ENCODE measurements around the gene EHBP1L1.

Gene EHBP1L1

DNA sequence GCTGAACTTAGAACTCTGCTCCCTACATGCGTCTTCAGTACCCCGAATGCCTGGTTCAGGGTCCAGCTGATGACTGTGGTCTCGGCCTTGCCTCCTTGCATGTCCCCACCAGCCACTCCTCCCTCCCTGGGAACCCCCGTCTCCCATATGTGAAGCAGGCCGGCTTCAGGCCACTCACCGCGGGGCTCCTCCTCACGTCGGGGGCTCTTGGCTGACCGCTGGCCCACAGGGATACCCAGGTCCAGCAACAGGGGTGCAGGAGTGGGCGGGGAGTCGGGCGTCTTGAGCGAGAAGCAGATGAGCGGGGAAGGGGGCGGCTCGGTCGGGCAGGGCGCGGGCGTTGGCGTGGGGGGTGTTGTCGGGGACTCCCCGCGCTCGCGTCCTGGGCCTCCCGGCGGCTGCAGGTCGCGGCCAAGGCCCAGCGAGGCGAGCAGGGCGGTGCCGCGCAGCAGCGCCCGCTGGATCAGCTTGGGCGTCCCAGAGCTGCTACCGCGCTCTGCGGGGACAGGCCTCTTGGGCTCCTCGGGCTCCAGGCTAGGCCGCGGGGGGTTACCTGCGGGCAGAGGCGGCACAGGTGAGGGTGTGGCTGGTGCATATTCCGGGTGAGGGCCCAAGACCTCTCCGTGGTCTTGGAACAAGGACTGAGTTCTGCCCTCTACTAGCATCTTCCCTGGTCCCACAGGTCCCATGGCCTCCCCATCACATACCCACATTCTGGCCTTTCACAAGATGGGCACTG, 23.5 kb downstream of the EHBP1L1 start:
- DNase-seq = no peak

DNA sequence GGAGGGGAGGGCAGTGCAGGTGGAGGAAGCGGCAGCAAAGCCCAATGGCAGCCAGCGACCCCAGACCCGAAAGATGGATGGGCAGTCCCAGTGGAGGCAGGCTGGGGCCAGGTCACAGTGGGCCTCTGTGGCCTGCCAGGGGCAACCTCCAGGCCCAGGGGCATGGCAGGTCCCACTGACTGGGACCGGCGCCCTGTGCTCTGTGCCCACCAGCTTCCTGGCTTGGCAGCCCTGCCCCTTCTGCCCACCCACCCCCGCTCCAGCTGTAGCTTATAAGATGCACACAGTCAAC, 24.0 kb downstream of the EHBP1L1 start:
- DNase-seq = no peak

DNA sequence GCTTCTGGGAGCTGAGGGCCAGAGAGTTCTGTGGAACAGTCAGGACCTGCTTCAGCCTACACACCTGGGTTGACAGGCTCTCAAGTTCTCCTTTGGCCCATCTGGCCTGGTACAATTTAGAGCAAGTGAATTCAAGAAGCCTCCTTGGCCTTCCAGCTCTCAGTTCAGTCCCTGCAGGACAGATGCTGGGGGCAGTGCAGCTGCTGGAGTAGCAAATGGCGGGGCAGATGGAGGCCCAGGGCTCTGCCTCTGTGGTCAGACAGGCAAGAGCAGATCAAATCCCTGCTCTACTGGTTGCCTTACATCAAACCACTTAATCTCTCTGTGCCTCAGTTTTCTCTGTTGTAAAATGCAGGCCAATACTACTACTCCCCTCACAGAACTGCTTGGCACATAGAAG, 28.4 kb downstream of the EHBP1L1 start:
- no peak for DNase-seq

DNA sequence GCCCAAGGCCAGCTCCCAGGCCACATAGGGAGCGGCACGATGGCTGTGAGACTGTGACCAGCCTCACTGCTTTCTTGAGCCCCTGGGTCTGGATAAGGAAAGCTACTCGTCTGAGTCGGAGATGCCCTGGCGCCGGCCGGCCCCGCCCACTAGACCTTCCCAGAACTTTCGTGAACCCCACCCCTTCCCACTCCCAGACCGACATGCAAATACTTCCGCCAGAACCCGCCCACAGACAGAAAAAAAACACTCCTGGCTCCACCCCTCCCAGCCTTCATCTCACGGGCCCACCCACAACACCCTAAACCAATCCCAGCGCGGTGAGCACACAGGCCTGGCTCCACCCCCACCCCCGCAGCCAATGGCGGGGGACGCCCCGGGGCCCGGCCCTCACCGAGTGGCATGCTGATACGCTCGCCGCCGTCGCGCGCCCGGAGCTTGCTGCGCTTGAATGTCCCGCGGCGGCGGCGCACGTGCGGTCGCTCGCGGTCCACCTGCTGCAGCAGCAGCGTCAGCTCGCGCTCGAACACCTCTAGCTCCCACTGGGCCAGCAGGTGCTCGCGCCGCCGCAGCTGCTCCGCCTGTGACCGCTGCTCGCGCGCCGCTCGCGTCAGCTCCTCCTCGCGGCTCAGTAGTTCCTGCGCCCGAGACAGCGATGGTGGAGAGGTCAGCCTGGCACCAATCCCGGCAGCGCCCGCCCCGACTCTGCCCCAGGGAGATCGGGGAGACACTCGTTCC, 31.2 kb downstream of the EHBP1L1 start:
- DNase-seq = peak; percentile 97

DNA sequence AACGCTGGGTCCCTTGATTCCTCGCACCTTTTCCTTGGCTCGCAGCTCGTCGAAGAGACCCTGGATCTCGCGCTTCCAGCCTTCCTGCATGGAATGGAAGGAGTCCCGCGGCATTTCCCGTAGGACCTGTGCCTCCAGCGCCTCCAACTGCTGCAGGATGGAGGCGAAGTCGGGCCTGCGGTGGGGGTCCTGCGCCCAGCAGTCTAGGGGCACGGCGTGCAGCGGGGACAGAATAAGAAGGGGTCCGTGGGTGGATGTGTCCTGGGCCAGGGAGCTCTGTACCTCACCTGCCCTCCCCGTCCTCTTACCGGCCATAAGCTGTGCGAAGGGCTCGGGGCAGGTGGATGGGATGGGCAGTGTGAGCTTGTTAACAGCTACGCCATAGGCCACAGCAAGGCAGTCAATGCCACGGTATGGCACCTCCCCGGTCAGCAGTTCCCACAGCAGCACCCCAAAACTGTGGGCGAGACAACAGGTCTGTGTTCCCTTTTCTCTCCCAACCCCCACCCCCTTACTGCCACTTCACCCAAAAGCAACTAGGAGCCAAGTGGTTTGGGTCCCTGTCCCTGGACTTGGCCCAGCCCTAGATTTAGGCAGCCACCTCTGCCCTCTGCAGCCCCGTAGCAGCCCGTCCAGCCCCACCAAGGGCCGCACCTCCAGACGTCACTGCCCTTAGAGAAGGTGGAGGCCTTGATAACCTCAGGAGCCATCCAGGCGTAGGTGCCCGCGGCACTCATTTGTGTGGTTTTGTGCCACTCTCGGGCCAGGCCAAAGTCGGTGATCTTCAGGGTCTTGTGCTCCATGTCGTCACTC, 32.0 kb downstream of the EHBP1L1 start:
- DNase-seq = no peak

DNA sequence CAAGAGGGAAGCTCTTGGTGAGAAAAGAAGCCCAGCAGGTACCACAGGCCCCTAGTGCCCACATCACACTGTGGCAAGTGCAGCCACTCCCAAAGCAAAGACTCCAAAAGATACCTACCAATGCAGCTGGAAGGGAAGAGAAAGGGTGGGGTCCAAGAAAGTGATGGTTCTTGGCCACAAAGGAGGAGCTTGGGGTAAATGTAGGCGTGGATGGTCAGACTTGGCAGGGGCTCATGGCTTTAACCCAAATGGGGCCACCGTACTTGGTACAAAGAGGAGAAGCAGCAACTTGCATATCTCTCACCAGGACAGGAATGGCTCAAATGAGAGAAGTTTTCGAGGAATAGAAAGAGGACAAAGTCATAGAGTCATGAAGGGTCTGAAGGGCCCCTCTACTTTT, 33.4 kb downstream of the EHBP1L1 start:
- no peak for DNase-seq

DNA sequence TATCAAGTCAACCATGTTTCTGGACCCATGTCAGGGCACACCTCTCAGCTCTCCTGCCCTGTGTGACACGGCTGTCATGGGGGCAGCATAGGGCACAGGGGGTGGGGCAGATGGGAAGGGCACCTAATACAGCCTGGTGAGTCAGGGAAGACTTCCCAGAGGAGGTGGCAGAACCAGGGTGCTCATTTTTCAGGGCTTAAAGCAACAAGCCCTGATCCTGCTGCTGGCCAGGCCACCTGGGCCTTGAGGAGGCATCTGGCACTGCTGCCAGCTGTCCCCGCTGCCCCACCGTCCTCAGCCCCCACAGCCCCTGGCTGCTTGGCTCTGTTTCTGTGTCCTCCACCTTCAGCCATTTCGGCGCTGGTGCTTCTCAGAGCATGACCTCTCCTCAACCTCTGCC, 33.8 kb downstream of the EHBP1L1 start:
- no peak for DNase-seq

DNA sequence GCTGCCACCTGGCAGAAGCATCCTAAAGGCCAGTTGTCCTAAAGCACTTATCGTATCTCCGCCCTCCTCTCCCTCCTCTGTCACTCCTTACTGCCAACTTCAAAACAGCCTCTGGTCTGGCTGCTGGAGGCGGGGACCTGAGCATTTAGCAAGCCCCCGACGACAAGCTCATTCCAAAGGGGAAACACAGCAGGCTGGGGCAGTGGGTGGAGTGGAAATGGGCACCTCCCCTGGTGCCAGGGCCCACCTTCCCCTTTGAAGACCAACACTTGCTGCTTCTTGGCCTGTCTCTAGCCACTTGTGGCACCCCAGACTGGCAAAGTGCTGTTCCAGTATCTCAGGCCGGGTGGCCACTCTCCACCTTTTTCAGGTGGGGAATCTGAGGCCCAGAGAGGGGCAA, 34.6 kb downstream of the EHBP1L1 start:
- no peak for DNase-seq

DNA sequence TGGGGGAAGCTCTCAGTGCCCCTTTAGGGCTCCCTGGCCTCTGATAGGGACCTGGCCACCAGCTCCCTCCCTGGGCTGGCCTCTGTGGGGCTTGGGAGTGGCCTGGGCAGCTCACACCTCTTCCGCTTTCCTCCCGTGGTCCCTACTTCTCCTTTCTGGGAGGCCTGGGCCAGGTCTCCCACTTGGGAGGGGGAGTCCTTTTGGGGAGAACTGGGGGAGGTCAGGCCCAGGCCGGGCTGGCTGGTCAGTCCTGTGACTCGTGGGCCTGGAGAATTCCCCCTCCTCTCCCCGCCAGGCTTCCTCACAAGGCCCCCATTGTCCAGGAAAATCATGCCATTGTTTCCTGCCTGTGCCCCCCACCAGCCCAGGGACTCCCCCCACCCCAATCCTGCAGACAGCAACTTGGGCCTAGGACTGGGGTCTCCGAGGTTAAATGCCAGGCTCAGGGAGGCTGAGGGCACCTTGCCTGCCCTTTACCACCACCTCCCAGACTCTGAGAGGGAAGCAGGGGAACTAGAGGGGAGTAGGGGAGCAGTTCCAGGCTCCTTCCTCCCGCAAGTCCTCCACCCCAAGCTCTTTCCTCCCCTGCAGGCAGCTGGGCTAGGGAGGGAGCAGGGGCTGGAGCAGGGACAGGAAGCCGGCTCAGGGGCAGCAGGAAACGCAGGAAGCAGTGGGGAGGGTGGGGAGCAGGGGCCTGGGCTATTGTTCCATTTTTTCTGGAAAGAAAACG, 35.3 kb downstream of the EHBP1L1 start:
- no peak for DNase-seq

DNA sequence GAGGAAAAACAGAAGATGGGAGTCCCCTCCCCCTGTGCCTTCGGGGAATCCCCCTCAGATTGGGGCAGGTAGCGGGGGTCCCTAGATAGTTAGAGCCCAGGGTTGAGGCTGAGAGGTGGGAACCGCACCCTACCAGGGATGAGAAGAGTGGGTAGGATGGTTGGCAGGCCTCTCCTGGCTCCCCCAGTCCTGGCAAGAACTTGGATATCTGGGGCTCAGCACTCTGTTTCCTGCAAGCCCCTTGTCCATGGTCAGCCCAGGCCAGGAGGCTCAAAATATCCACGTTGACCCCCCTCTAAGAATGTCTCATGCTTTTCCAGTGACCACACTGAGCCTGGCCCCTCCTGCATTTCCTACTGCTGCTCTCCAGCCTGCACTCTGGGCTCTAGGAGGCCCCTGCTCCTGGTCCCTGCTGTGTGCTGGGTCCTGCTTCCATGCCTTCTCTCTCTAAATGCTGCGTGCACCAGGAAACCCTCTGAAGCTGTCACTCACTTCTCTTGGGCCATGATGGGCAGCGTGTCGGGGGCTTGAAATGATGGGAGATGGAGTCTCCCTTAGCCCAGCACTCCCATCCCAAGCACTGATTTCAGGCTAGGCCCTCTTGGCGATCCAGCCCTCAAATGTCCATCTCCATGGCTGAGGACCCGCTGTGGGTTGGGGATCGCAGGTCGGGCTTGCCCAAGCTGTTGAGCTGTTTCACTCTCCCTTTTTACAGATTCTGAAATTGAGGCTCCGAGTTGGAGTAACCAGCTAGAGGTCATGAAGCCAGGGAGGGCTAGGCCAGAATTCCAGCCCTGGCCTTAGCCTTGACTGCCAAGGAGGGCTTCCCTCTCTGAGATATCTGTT, 36.1 kb downstream of the EHBP1L1 start:
- DNase-seq = no peak

DNA sequence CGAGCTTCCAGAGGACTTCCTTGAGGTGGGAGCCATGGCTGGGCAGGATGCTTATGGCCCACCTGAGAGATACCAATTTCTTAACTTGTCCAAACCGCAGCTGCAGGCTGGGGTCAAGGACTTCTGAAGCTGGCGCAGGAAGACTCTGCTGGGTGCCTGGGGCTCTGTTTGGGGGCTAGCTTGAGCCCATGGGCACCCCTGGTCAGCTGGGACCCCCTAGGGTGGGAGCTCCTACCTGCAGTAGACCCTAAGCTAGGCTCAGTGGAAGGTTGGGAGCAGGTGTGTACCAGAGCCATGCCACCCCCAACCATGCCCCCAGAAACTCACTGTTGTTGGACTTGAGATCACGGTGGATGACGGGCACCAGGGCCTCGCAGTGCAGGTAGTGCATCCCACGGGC, 36.8 kb downstream of the EHBP1L1 start:
- DNase-seq = no peak

DNA sequence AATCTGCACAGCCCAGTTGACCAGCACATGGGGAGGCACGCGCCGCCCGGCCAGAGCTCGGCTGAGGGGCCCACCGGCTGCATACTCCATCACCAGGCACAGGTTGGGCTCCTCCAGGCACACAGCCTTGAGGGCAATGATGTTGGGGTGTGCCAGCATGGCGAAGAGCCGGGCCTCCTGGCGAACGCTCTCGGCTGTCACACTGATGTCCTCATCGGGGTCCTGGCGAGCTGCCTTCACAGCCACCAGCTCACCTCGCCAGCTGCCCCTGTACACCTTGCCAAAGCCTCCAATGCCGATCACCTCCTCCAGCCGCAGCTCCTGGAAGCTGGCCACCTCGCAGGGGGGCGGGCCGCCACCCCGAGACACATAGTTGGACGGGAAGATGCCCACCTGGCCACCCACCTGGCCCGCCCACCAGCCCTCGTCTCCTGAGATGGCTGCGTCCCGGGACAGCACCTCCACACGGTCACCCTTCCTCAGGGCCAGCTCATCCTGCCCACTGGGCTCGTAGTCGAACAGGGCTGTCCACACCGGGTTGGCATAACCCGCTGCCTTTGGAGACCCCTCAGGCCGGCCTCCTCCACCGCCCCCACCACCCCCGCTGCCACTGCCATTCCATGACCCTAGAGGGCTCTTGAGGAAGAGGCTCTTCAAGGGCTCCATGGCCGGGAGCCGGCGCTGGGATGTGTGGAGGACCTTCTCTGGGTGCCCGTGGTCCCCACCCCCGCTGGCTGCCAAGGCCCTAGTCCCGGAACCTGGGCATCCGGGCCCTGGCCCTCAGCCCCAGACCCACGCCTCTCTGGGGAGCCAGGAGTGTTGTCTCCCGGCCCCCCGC, 37.5 kb downstream of the EHBP1L1 start:
- DNase-seq = no peak

DNA sequence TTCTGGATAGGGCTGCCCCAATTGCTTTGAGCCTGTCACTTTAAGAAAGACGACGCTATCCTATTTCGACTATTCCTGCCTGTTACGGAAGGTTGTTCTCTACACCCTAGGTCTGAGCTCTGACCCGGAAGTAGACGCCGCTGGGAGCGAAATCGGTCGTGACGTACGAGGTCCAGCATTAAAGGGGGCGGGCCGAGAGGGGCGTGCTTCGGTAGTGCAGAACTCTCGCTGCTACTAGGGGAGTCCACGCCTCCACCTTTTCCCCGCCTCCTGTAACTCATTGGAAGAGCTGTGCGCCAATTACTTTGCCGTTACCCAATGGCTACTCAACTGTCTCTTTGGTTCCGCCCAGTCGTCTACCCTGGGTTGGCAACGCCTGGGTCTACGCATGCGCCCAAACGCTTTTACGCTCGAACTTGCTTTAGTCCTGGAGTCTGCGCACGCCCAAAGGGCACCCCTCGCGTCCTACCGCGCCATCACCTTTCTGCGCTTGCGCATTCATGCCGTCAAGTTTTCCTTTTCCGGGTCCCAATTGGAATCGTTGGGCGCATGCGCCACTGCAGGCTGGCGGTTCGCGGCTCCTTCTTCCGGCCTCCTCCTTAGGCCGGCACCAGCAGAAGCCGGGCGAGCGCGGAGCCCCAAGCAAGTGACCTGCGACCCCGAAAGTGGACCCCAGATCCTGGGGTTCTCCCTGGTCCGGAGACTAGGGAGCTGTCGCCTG, 39.5 kb downstream of the EHBP1L1 start, which contains the start of gene PCNX3:
Gene PCNX3 (plus strand): TSS at position 548 of the 721 bp plus-strand sequence. CDS start 536 bp downstream, outside the sequence.
- peak; percentile 100 for DNase-seq

DNA sequence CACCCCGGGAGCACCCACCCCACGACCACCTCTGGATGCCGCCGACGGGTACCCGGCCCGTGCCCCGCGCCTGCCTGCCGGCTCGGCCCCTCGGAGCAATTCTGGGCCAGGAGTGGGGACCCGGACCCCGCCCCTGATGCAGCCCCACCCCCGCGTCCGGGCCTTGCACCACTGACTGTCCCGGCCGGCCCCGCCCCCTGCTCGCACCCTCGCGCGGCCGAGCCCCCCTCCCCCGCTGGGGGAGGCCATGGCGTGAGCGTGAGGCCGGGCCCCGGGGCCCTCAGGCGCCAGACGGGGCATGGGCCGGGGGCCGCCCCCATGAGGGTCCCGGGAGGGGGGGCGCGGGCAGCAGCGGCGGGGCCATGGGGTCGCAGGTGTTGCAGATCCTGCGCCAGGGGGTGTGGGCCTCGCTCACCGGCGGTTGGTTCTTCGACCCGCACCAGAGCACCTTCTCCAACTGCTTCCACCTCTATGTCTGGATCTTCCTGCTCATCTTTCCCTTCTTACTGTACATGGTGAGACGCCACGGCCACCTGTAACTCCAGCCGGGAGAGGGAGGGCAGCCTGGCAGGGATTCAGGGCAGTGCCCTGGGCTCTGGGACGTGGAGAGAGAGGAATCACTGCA, 40.2 kb downstream of the EHBP1L1 start:
- no peak for DNase-seq

DNA sequence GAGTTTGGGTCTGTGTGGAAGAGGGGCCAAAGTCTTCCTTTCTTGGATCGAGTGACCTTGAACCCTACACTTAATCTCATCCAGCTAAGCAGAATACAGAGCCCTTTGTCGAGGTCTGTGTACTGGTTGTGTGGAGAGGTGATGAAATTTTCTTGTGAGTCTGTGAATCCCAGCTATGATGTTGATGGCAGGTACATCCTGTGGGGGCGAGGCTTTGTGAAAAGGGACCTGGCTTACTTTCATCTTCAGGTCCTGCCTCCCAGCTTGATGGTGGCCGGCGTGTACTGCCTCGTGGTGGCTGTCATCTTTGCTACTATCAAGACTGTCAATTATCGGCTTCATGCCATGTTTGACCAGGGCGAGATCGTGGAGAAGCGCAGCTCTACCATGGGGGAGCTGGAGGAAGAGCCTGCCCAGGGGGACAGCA, 40.7 kb downstream of the EHBP1L1 start:
- no peak for DNase-seq

DNA sequence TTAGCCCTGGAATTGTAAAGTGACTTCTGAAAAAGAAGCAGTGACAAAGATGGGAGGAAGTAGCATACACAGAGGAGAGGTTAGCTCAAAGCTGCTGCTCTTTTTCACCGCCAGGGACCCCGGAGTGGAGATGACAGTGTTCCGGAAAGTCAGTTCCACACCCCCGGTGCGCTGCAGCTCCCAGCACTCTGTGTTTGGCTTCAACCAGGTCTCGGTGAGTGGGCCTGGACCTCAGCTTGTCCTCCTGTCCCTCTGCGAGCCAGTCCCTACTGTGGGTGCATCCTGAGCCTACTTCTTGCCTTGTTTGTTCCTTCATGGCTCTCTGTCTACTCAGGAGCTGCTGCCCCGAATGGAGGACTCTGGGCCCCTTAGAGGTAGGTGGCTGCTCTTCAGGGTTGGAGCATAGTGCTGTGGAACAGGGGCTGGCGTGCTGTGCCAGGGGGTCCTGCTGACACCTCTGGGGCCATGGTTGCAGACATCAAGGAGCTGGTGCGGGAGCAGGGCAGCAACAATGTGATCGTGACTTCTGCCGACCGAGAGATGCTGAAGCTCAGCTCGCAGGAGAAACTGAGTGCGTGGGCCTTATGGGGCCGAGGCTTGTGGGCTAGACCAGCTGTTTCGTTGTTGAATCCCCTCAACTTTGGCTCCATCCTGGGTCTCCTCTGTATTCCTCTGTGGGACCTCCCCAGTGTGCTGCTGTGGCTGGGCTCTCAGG, 41.4 kb downstream of the EHBP1L1 start:
- no peak for DNase-seq

DNA sequence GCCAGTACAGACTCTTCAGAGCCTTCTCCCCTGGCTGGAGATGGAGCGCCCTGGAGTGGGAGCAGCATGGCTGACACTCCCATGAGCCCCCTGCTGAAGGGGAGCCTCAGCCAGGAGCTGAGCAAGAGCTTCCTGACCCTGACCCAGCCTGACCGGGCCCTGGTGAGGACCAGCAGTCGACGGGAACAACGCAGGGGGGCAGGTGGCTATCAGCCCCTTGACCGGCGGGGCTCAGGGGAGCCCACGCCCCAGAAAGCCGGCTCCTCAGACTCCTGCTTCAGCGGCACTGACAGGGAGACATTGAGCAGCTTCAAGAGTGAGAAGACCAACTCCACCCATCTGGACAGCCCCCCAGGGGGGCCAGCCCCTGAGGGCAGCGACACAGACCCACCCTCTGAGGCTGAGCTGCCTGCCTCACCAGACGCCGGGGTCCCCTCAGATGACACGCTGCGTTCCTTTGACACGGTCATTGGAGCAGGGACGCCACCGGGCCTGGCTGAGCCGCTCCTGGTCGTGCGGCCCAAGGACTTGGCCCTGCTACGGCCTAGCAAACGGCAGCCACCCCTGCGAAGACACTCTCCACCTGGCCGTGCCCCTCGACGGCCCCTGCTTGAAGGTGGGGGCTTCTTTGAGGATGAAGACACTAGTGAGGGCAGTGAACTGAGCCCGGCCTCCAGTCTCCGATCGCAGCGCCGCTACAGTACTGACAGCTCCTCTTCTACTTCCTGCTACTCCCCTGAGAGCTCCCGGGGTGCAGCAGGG, 42.3 kb downstream of the EHBP1L1 start:
- no peak for DNase-seq

DNA sequence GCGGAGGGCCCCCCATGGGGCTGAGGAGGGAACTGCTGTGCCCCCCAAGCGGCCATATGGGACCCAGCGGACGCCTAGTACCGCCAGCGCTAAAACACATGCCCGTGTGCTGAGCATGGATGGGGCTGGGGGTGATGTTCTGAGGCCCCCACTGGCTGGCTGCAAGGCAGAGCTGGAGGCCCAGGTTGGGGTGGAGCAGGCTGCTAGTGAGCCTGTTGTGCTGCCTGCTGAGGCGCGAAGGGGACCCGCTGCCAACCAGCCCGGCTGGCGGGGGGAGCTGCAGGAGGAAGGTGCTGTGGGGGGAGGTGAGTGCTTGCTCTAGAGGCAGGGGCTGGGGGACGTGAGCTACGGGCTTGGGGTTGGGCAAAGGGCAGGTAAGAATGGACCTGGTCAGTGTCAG, 42.9 kb downstream of the EHBP1L1 start:
- no peak for DNase-seq
